Activated T-cell treated with anti-CD3 and anti-CD28 coated beads, Interleukin-2, amount 50 U/mL, for 24 hours (primary cell): ENCODE results near the gene ID1.
"Not testable (repeated sequence)": the region's sequence is repeated elsewhere in the genome, so short reads cannot be mapped to it uniquely, and the experiment has no call there.

Experiments used
- DNase-seq: peaks from one replicate; pipeline ENCODE4 v3.0.0-alpha.2; 2020
- H3K27ac Mint-ChIP-seq: 2 replicates; pipeline ENCODE4 v1.8.0; 2020; ENCODE audit warnings: mild to moderate bottlenecking, mixed read lengths
- H3K27me3 Mint-ChIP-seq: 2 replicates; pipeline ENCODE4 v1.8.0; 2020; ENCODE audit warnings: mixed read lengths
- H3K36me3 Mint-ChIP-seq: 2 replicates; pipeline ENCODE4 v1.8.0; 2020; ENCODE audit warnings: low read depth, mixed read lengths
- H3K4me1 Mint-ChIP-seq: 2 replicates; pipeline ENCODE4 v1.8.0; 2020; ENCODE audit warnings: low read depth, mixed read lengths
- H3K4me3 Mint-ChIP-seq: 2 replicates; pipeline ENCODE4 v1.8.0; 2020; ENCODE audit warnings: mild to moderate bottlenecking, moderate library complexity, mixed read lengths
- H3K9me3 Mint-ChIP-seq: 2 replicates; pipeline ENCODE4 v1.8.0; 2020; ENCODE audit warnings: mixed read lengths

ID1 gene

DNA sequence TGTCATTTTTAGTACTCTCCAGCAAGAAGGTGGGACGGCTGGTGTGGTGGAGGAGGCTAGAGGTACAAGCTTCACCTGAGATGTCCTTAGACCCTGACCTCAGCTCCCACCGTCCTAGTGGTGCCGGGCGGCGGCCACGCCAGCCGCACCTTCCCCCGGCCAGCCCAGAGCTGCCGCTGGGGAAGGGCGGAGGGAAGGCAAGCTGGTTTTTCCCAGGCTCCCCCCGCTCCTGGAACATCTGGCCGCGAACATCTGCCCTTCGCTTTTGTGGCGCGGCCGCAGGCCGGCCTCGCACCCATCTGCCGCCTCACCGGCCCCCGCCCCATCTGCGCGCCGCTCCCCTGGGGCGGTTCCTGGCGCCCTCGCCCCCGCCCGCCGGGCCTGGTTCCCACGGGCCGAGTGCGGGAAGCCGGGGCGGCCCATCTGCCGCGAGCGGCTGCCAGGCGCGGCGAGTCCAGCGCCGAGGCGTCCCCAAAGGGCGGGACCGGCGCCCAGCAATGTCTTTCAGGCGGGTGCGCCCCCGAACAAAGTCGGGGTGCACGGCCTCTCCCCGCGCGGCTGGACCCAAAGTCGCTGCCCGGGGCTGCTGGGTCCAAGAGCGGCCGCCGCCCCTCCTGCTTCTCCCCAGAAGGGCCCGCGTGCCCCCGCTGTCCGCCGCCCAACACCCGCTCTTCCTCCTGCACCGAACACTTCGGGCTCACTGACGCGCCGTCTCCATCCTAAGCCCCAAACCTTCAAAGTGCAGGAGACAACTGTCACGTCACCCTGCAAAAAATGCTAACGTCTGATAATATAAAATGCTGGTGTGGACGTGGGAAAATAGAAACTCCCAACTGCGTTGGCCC lies 17.3 kb upstream of the ID1 start:
- Mint-ChIP-seq H3K9me3 (no peaks in the 10 kb centered on the region), H3K27me3 (peaks cover 29% of the 10 kb centered on the region), H3K4me1 (peaks cover 8% of the 10 kb centered on the region), H3K36me3 (no peaks in the 10 kb centered on the region), H3K4me3 (peak overlapping the region; percentile 58), H3K27ac (peak overlapping the region; percentile 45)
- peak; percentile 42 for DNase-seq

DNA sequence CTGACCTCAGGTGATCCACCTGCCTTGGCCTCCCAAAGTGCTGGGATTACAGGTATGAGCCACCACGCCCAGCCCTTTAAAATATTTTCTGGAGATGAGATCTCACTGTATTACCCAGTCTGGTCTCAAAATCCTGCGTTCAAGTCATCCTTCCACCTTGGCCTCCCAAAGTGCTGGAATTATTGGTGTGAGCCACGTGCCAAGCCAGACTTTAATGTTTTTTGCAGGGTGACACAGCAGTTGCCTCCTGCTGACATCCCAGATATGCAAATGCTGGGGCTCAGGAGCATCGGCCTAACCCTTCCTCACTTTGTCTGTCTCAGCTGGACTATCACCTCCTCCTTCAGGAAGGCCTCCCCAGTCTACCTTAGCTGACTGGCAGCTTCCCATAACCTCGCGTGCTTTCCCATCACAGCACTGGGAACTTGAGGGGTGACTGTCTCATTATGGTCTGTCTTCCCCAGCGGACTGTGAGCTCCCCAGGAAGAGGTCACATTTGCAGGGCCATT lies 14.3 kb upstream of the ID1 start:
- Mint-ChIP-seq H3K36me3 (no peaks in the 10 kb centered on the region), H3K27ac (no peak overlapping the region), H3K4me1 (peaks cover 9% of the 10 kb centered on the region), H3K27me3 (peaks cover 27% of the 10 kb centered on the region), H3K9me3 (no peaks in the 10 kb centered on the region), H3K4me3 (no peak overlapping the region)
- no peak for DNase-seq

DNA sequence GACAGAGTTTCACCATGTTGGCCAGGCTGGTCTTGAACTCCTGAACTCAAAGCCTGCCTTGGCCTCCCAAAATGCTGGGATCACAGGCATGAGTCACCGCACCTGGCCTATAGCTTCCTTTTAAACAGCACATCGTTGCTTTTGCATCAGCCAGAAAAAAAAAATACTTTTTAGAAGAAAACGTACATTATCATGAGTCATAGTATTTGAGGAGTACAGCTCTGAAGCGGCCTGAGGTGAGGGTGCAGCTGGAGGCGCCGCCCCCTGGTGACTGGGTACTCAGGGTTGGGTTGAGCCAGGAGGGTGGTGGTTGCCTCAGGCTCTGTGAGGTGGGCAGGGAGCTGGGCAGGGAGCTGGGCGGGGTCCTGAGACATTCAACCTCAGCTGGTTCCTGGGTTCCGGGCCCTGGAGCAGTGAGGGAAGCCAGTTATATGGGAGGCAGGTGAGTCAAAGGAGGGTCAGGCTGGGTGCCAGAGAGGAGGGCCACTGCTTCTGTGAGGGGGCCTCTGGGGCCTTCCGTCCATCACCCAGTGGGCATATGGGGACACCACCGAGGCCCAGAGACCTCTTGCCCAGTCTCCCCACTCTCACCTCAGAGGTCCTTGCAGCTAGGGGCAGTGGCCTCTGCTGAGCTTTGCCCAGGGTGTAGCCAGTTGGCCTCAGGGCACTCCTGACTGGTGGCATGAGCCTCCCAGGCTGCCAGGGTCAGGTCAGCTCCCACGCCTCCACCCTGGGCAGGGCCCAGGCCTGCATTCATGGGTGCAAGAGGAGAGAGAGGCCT lies 11.7 kb upstream of the ID1 start:
- DNase-seq, result no peak
- no peaks in the 10 kb centered on the region for H3K36me3 Mint-ChIP-seq
- H3K27me3 Mint-ChIP-seq, result peaks cover 13% of the 10 kb centered on the region
- H3K9me3 Mint-ChIP-seq, result no peaks in the 10 kb centered on the region
- H3K4me1 Mint-ChIP-seq, result peaks cover 2% of the 10 kb centered on the region
- H3K4me3 Mint-ChIP-seq, result no peak overlapping the region
- no peak overlapping the region for H3K27ac Mint-ChIP-seq

DNA sequence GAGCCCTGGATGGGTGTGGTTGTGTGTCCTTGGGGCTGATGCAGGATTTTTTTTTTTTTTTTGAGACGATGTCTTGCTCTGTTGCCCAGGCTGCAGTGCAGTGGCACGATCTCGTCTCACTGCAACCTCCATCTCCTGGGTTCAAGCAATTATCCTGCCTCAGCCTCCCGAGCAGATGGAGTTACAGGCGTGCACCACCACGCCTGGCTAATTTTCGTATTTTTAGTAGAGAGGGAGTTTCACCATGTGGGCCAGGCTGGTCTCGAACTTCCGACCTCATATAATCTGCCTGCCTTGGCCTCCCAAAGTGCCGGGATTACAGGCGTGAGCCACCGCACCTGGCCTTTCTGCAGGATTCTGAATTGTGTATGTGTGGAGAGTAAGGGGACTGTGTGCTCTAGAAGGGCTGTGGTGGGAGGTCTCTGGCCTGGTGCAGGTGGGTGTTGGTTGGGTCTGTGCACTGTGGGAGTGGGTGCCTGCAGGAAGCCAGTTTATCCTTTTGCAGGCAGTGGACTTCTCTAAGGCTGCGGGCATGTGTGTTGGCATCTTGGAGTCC lies 11.0 kb upstream of the ID1 start:
- Mint-ChIP-seq H3K36me3 (no peaks in the 10 kb centered on the region), H3K9me3 (no peaks in the 10 kb centered on the region), H3K27ac (no peak overlapping the region), H3K4me1 (peaks cover 2% of the 10 kb centered on the region), H3K4me3 (no peak overlapping the region), H3K27me3 (peaks cover 6% of the 10 kb centered on the region)
- DNase-seq, result no peak

DNA sequence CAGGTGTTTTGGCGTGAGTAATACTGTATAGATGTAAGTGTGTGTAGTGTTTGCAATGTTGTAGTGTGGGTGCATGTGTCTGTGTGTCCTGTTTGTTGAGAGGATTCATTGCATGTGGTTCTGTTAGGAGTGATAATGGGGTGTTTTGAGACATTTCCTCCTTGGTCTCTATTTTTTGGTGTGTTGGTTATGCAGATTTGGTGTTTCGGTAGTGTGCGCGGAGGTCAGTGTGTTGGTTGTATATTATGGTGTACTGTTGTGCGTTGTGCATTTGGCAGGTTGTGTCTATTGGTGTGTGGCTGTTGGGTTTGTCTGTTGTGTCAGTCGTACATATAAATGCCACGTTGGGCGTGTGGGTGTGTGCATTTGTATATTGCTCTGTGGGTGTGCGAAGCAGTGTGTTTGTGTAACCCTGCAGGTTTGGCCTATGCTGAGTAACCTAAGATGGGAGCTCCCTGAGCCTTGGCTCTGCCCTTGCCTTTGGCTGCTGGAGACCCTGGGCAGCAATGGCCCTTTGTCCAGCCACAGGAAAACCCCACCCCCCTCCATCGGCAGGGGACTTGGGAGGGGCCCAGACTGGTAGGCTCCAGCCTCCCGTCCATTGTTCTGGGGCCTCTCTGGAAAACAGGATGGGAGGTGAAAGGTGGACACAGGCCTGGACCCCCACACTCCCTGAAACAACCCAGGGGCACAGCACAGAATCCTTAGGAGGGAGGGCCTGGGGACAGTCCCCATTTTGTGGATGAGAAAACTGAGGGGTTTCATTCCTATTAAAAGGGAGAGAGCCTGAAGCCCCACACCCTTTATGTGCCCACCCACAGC lies 10.3 kb upstream of the ID1 start:
- no peak overlapping the region for H3K27ac Mint-ChIP-seq
- H3K4me1 Mint-ChIP-seq, result peaks cover 2% of the 10 kb centered on the region
- no peaks in the 10 kb centered on the region for H3K36me3 Mint-ChIP-seq
- H3K9me3 Mint-ChIP-seq, result no peaks in the 10 kb centered on the region
- peaks cover 6% of the 10 kb centered on the region for H3K27me3 Mint-ChIP-seq
- H3K4me3 Mint-ChIP-seq, result no peak overlapping the region
- no peak for DNase-seq

DNA sequence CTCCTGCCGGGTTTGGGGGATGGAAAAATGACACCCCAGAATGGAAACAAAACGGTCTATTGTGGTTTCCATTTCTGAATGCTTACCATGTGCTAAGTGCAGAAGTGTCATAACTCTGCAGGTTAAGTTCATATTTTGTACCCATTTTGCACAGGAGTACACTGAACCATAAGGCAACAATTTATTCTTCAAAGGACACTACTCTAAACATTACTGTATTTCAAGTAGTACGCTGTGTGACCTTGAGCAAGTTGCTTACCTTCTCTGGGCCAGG lies 9.8 kb upstream of the ID1 start:
- H3K9me3 Mint-ChIP-seq, result no peaks in the 10 kb centered on the region
- peaks cover 6% of the 10 kb centered on the region for H3K27me3 Mint-ChIP-seq
- H3K4me3 Mint-ChIP-seq, result no peak overlapping the region
- no peaks in the 10 kb centered on the region for H3K36me3 Mint-ChIP-seq
- H3K27ac Mint-ChIP-seq, result no peak overlapping the region
- H3K4me1 Mint-ChIP-seq, result peaks cover 2% of the 10 kb centered on the region
- no peak for DNase-seq

DNA sequence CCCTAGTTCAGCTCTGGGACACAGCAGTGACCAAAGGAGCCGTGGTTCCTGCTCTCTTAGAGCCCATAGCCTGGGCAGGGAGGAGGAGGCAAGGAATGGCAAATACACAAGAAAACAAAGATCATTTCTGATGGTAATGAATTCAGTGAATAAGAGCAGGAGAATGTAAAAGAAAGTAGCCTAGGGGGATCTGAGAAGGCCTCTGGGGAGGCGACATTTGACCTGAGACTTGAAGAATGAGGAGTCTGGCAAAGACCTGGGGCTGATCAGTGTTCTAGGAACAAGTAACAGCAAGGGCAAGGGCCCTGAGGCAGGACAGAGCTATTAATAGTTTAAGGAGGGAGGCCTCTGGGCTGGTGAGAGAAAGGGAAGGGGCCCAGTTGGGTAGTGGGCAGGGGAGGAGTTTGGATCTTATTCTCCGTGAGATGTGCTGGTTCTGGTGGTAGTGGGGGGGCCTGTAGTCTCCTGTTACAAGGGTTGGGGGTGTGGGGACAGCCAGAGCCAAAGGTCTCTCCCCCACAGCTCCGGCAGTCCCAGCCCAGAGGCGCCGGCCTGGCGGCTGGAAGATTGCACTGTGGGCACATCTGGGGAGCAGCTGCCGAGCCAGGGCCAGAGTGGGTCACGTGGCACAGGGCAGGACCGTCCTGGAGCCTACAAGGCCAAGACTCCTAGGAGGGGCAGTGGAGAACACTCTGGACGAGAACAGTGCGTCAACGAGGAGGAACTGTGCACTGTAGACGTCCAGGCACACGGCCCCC lies 9.3 kb upstream of the ID1 start:
- H3K27ac Mint-ChIP-seq, result no peak overlapping the region
- H3K9me3 Mint-ChIP-seq, result no peaks in the 10 kb centered on the region
- peaks cover 2% of the 10 kb centered on the region for H3K4me1 Mint-ChIP-seq
- no peak for DNase-seq
- no peak overlapping the region for H3K4me3 Mint-ChIP-seq
- H3K27me3 Mint-ChIP-seq, result peaks cover 6% of the 10 kb centered on the region
- H3K36me3 Mint-ChIP-seq, result no peaks in the 10 kb centered on the region

DNA sequence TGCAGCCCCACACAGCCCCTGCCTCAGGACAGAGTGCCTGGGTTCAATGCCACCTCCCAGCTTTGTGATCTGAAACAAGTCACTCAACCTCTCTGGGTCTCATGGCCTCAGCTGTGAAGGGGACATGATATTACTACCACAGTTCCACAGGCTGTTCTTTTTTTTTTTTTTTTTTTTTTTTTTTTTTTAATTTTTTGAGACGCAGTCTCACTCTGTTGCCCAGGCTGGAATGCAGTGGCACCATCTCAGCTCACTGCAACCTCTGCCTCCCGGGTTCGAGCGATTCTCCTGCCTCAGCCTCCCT lies 8.7 kb upstream of the ID1 start:
- H3K36me3 Mint-ChIP-seq, DNase-seq, H3K4me3 Mint-ChIP-seq, H3K27ac Mint-ChIP-seq, H3K4me1 Mint-ChIP-seq, H3K27me3 Mint-ChIP-seq, H3K9me3 Mint-ChIP-seq: not testable (repeated sequence)

DNA sequence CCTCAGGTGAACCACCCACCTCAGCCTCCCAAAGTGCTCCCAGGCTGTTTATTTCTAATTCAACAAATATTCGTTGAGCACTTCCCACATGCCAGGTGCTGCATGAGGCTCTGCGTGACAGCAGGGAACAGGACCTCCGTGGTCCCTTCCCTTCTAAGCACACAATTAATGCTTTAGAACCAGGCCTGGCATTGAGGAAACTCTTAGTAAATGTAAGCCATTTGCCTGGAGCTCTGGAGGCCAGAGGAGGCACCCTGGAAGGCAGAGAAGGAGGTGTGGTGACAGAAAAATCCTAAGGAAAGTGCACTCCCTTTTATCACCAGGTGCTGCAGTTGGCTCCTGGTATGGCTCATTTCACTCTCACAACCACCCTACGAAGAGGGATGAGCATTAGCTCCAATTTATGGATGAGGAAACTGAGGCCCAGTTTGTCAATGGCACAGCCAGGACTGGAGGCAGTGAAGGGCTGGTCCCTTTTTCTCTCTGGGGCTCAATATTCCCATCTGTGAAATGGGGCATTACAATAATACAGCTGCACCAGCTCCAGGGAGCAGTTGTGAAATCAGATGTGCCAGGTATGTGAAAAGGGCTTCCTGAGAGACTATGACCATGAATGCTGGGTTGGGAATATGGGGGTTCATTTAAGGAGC lies 8.1 kb upstream of the ID1 start:
- Mint-ChIP-seq H3K4me3 (no peak overlapping the region), H3K36me3 (no peaks in the 10 kb centered on the region), H3K4me1 (peaks cover 2% of the 10 kb centered on the region), H3K9me3 (no peaks in the 10 kb centered on the region), H3K27ac (no peak overlapping the region), H3K27me3 (peaks cover 6% of the 10 kb centered on the region)
- DNase-seq, result no peak

DNA sequence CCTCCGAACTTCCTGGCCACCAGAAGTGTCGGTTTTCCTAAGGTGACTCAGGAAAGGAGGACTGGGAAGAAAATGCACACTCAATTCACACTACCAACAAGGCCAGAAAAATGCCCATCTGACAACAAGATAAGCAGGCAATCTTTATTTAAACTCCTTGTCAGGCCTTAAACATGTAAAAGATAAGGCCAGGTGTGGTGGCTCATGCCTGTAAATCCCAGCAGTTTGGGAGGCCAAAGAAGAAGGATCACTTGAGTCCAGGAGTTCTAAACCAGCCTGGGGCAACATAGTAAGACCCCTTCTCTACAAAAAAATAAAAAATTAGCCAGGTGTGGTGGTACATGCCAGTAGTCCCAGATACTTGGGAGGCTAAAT lies 7.6 kb upstream of the ID1 start:
- no peaks in the 10 kb centered on the region for H3K9me3 Mint-ChIP-seq
- no peaks in the 10 kb centered on the region for H3K36me3 Mint-ChIP-seq
- no peak overlapping the region for H3K27ac Mint-ChIP-seq
- peaks cover 8% of the 10 kb centered on the region for H3K27me3 Mint-ChIP-seq
- no peak for DNase-seq
- peaks cover 2% of the 10 kb centered on the region for H3K4me1 Mint-ChIP-seq
- no peak overlapping the region for H3K4me3 Mint-ChIP-seq

DNA sequence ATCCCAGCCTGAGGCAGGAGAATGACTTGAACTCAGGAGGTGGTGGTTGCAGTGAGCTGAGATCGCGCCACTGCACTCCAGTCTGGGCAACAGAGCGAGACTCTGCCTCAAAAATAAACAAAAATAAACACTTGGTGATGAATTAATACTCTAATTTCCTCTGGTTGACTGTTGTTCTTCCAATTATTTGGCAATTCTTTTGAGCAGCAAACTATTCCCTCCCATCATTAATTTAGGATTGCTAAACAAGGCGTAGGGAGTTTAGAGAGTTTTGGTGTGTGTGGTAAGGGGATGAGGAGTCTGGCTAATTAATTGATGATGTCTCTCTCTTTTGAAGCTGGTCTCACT lies 2.7 kb upstream of the ID1 start:
- no peaks in the 10 kb centered on the region for H3K9me3 Mint-ChIP-seq
- no peaks in the 10 kb centered on the region for H3K36me3 Mint-ChIP-seq
- no peak for DNase-seq
- H3K27me3 Mint-ChIP-seq, result peaks cover 47% of the 10 kb centered on the region
- no peak overlapping the region for H3K4me3 Mint-ChIP-seq
- no peak overlapping the region for H3K27ac Mint-ChIP-seq
- peaks cover 36% of the 10 kb centered on the region for H3K4me1 Mint-ChIP-seq

DNA sequence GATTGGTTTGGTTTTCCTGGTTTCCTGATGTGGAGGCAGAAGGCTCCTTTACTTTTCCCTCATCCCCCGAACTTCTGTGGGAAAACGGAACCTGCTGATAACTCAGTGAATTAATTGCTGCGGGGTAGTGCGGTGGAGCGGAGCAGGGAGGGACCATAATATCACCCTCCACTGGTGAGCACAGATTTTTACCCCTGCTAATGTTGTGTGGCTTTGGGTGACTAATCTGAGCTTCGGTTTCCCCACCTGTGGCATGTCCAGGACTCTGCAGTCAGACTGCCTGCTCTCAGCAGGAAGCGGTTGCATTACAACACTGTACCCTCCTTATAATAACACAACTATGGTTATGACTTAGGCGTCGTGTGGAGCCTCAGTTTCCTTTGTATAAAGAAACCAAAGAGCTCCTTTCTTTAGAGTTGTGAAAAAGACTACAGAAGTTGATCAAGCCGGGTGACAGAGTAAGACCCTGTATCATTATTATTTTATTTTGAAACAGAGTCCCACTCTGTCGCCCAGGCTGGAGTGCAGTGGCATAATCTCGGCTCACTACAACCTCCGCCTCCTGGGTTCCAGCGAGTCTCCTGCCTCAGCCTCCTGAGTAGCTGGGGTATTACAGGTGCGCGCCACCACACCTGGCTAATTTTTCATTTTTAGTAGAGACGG lies 2.2 kb upstream of the ID1 start:
- peak overlapping the region; percentile 47 for H3K27ac Mint-ChIP-seq
- DNase-seq, result peak; percentile 47
- H3K36me3 Mint-ChIP-seq, result no peaks in the 10 kb centered on the region
- peaks cover 36% of the 10 kb centered on the region for H3K4me1 Mint-ChIP-seq
- H3K4me3 Mint-ChIP-seq, result no peak overlapping the region
- H3K27me3 Mint-ChIP-seq, result peaks cover 52% of the 10 kb centered on the region
- no peaks in the 10 kb centered on the region for H3K9me3 Mint-ChIP-seq

DNA sequence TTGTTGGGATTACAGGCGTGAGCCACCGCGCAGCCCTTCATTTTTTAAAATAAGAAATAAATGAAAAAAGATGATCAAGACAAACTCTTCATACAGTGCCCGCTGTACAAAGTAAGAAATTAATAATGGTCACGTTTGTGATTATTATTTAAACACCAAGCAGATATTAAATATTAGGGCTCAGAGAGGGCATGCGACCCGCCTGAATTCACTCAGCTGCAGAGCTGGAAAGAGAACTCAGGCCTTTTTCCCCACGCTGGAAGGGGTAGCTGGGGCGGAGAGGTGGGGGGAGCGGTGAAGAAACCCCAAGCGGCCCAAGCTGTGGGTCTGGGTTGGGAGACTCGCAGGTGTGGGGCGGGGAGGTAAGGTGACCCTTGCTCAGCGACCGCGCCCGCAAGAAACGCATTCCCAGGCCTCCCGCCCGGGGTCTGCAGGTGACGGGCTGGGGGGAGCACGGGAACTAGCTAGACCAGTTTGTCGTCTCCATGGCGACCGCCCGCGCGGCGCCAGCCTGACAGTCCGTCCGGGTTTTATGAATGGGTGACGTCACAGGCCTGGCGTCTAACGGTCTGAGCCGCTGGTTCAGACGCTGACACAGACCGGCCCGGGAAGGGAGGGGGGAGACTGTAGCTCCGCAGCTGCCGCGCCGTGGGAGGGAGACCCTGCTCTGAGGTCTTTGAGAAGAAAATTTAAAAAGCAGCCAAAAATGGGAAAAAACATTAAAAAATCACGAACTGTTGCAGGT lies 1.1 kb upstream of the ID1 start:
- H3K9me3 Mint-ChIP-seq, result no peaks in the 10 kb centered on the region
- H3K4me1 Mint-ChIP-seq, result peaks cover 36% of the 10 kb centered on the region
- peaks cover 62% of the 10 kb centered on the region for H3K27me3 Mint-ChIP-seq
- peak; percentile 72 for DNase-seq
- peak overlapping the region; percentile 81 for H3K4me3 Mint-ChIP-seq
- no peaks in the 10 kb centered on the region for H3K36me3 Mint-ChIP-seq
- peak overlapping the region; percentile 55 for H3K27ac Mint-ChIP-seq
